ENCODE measurements around the gene DSG2.

- TF ChIP-seq CTCF (IDR thresholded peaks at IDR 0.05; ENCODE audit: insufficient read depth, low read length) (no peak), POLR2AphosphoS5 (IDR thresholded peaks at IDR 0.05; ENCODE audit: low read depth) (no peak), GABPA (IDR thresholded peaks at IDR 0.05; ENCODE audit: low read depth) (no peak)
Measured at GRCh38 chr18:31563778-31564177, 65.8 kb downstream of the DSG2 start.
